Testis (tissue), 3 donors: ENCODE results near the gene GLIS1. TPM values are rescaled to one million over a fixed set of nuclear protein-coding genes. Genes with fewer than 3 reads are reported as not detected.

Experiments used
- DNase-seq: peaks from one replicate; pipeline ENCODE4 v3.0.0-alpha.2; 2019
- H3K27ac ChIP-seq, 2 donors: fragments of 200-600 bp; sonication (generic); one replicate each; pipeline ENCODE4 v1.5.1; 2019
- H3K27me3 ChIP-seq: fragments of 200-600 bp; sonication (generic); one replicate; pipeline ENCODE4 v1.5.1; 2019
- H3K36me3 ChIP-seq: fragments of 200-600 bp; sonication (generic); one replicate; pipeline ENCODE4 v1.5.1; 2017; ENCODE audit warnings: low read depth; ENCODE audit errors: missing control alignments
- H3K4me1 ChIP-seq: fragments of 200-600 bp; sonication (generic); one replicate; pipeline ENCODE4 v1.5.1; 2019
- H3K4me3 ChIP-seq, 2 donors: fragments of 200-600 bp; sonication (generic); one replicate each; pipeline ENCODE4 v1.5.1; 2017 to 2019
- H3K9me3 ChIP-seq: fragments of 200-600 bp; sonication (generic); one replicate; pipeline ENCODE4 v1.5.1; 2017
- CTCF ChIP-seq, 3 experiments: fragments of 450-650 bp in 2 of 3; fragments of 200-600 bp in 1 of 3; sonication (generic) in 1 of 3; IDR thresholded peaks; one replicate each; pipeline ENCODE4 v1.5.1; 2016 to 2019; ENCODE audit warnings: antibody characterized with exemption in 3 of 3, mild to moderate bottlenecking in 2 of 3, moderate library complexity in 1 of 3
- POLR2A ChIP-seq: fragments of 450-650 bp; IDR thresholded peaks from one replicate; pipeline ENCODE4 v1.6.1; 2017; ENCODE audit warnings: antibody characterized with exemption, mild to moderate bottlenecking, moderate library complexity
- WGBS, 2 donors: methylation state at CpG; one replicate each; pipeline ENCODE4 v1.1.5; 2018; 5-methylcytosine and 5-hydroxymethylcytosine counted together
- intact Hi-C: fragments of 100-400 bp; cut with DNase I; formaldehyde crosslinking; loops from one replicate; pipeline ENCODE4 v1.15.1; 2023; ENCODE audit warnings: low total_unique reads
- polyA plus RNA-seq: library from polyadenylated mRNA; stranded (reverse); fragments of 350-450 nt; fragmentation: Illumina TruSeq; extraction: RNeasy Lipid Tissue Mini Kit (QIAGEN cat#74804); gene quantifications from one replicate; pipeline ENCODE4 v1.2.3, GENCODE V29; 2014; ENCODE audit warnings: low read depth, low replicate concordance; ENCODE audit not compliant: insufficient read depth
- total RNA-seq, 2 donors: library from RNA; depleted of rRNA; stranded (reverse); fragments of >200 nt; gene quantifications; one replicate each; pipeline ENCODE4 v1.2.3, GENCODE V29; 2016

Gene GLIS1
- total and polyA plus RNA-seq, 3 donors from 2014 or later: 2.9 to 6.1 (median 3.8) TPM

GRCh38 chr1:53549781-53550180 lies 189.2 kb downstream of the GLIS1 start:
- H3K36me3 ChIP-seq: no peaks in the 10 kb centered on the region

GRCh38 chr1:53549287-53549686 lies 189.7 kb downstream of the GLIS1 start:
- DNase-seq: no peak
- no peak overlapping the region for H3K27ac ChIP-seq
- WGBS, 2 donors: 86 to 90% methylated on average over 2 of the region's 2 CpGs
- no peaks in the 10 kb centered on the region for H3K4me1 ChIP-seq
- no peak overlapping the region for H3K4me3 ChIP-seq
- no peaks in the 10 kb centered on the region for H3K36me3 ChIP-seq
- intact Hi-C loops: no loop called here
- H3K9me3 ChIP-seq: no peaks in the 10 kb centered on the region
- TF ChIP-seq CTCF (IDR thresholded peaks at IDR 0.05) (no peak), POLR2A (no peak)
- H3K27me3 ChIP-seq: no peaks in the 10 kb centered on the region

More at GRCh38 chr1:53549781-53550180, 189.2 kb downstream of the GLIS1 start:
- intact Hi-C loops: no loop called here
- Histone ChIP-seq H3K4me3 (no peak overlapping the region), H3K4me1 (no peaks in the 10 kb centered on the region), H3K9me3 (no peaks in the 10 kb centered on the region), H3K27me3 (no peaks in the 10 kb centered on the region), H3K27ac (no peak overlapping the region)
- WGBS, 2 donors: 93 to 97% methylated on average over 3 of the region's 3 CpGs
- TF ChIP-seq POLR2A: no peak
- TF ChIP-seq CTCF (IDR thresholded peaks at IDR 0.05): no peak
- no peak for DNase-seq

GRCh38 chr1:53548031-53548491 lies 190.9 kb downstream of the GLIS1 start:
- Histone ChIP-seq H3K36me3 (no peaks in the 10 kb centered on the region), H3K27ac (no peak overlapping the region), H3K9me3 (no peaks in the 10 kb centered on the region), H3K27me3 (no peaks in the 10 kb centered on the region), H3K4me1 (no peaks in the 10 kb centered on the region), H3K4me3 (no peak overlapping the region)
- TF ChIP-seq CTCF (IDR thresholded peaks at IDR 0.05): no peak
- TF ChIP-seq POLR2A: no peak
- intact Hi-C loops: no loop called here
- WGBS, 2 donors: 88 to 94% methylated on average over 15 to 17 of the region's 17 CpGs
- no peak for DNase-seq

GRCh38 chr1:53547231-53547790 lies 191.7 kb downstream of the GLIS1 start:
- 86 to 87% methylated on average over 10 of the region's 10 CpGs for WGBS, 2 donors
- Histone ChIP-seq H3K27ac (no peak overlapping the region), H3K9me3 (no peaks in the 10 kb centered on the region), H3K27me3 (no peaks in the 10 kb centered on the region), H3K4me3 (no peak overlapping the region), H3K36me3 (no peaks in the 10 kb centered on the region), H3K4me1 (no peaks in the 10 kb centered on the region)
- TF ChIP-seq POLR2A (no peak), CTCF (IDR thresholded peaks at IDR 0.05) (no peak)
- intact Hi-C loops: no loop called here
- DNase-seq: no peak
